Psoas muscle (tissue), 8 donors: ENCODE results near the gene HERC3. TPM values are rescaled to one million over a fixed set of nuclear protein-coding genes. Genes with fewer than 3 reads are reported as not detected.

Source experiments
- ATAC-seq, 4 donors: fragments of 200-7000 bp; cut with Tn5 transposase; one replicate each; pipeline ENCODE4 v1.9.1; 2020; ENCODE audit warnings: moderate library complexity in 3 of 4, mild to moderate bottlenecking in 2 of 4
- DNase-seq, 2 donors: peaks; one replicate each; pipeline ENCODE4 v3.0.0-alpha.2; 2020
- H3K27ac ChIP-seq: fragments of 200-600 bp; one replicate; pipeline ENCODE4 v1.8.0; 2022
- H3K27me3 ChIP-seq, 3 donors: fragments of 200-600 bp in 1 of 3; one replicate each; pipeline versions ENCODE4 v1.6.1 to v1.8.0; 2013 to 2022; ENCODE audit warnings: low read length in 2 of 3, mild to moderate bottlenecking in 2 of 3, moderate library complexity in 1 of 3; ENCODE audit not compliant: insufficient read depth in 3 of 3
- H3K36me3 ChIP-seq, 2 donors: fragments of 200-600 bp in 1 of 2; one replicate each; pipeline versions ENCODE4 v1.6.1 to v1.8.0; 2013 to 2022; ENCODE audit warnings: low read depth in 1 of 2, mild to moderate bottlenecking in 1 of 2, moderate library complexity in 1 of 2; ENCODE audit not compliant: insufficient read depth in 1 of 2
- H3K4me1 ChIP-seq: fragments of 200-600 bp; one replicate; pipeline ENCODE4 v1.8.0; 2022
- H3K4me3 ChIP-seq: fragments of 200-600 bp; one replicate; pipeline ENCODE4 v1.8.0; 2022; ENCODE audit warnings: mild to moderate bottlenecking
- H3K9me3 ChIP-seq: fragments of 200-600 bp; one replicate; pipeline ENCODE4 v1.8.0; 2022
- CTCF ChIP-seq: fragments of 200-600 bp; IDR thresholded peaks from one replicate; pipeline ENCODE4 v1.8.0; 2022; ENCODE audit warnings: antibody characterized with exemption
- WGBS, 3 donors: extraction: QIAGEN DNeasy Blood & Tissue Kit; methylation state at CpG; one replicate each; pipeline versions ENCODE4 v1.1.6 to v1.1.7; 2013; 5-methylcytosine and 5-hydroxymethylcytosine counted together
- intact Hi-C, 2 donors: fragments of 100-400 bp; cut with DNase I; formaldehyde crosslinking; loops; one replicate each; pipeline versions ENCODE4 v1.11.0 to v1.14.2; 2022
- polyA plus RNA-seq, 3 donors: library from polyadenylated mRNA; stranded (reverse); fragments of 200-250 nt; gene quantifications; one replicate each; pipeline ENCODE4 v1.2.3, GENCODE V29; 2013
- total RNA-seq, 4 donors: library from RNA; stranded (reverse); fragmentation: NEBNext Ultra II Directional in 2 of 4; extraction: Animal tissue kit (Norgen Biotek cat#: 25700) in 2 of 4; gene quantifications; one replicate each; pipeline versions ENCODE4 v1.2.1 to v1.2.4, GENCODE V29; 2021 to 2023
- donor health status: healthy with polysubstance abuse.
- donor health status: DM: no; HTN: no; CAD: no; lungs with moderate emphysema.
- donor health status: Bipolar disorder and iron deficiency.
- donor health status: healthy.
- donor health status: DM: yes; HTN: yes; CAD: no.
- donor health status: DM: no; HTN: no; CAD: no.
- donor health status: DM: no; HTN: no; CAD: no.
- donor health status: DM: yes; HTN: yes; CAD: no.

Gene HERC3
- total and polyA plus RNA-seq, 7 donors: 9.5 to 35.8 (median 20.4) TPM

GRCh38 chr4:88750369-88750768 is 158.1 kb downstream of the HERC3 start:
- Histone ChIP-seq H3K4me3 (no peak overlapping the region), H3K4me1 (peaks cover 12% of the 10 kb centered on the region), H3K9me3 (no peaks in the 10 kb centered on the region), H3K27ac (no peak overlapping the region), H3K27me3 (no peaks in the 10 kb centered on the region), H3K36me3 (peaks cover 5 to 98% of the 10 kb centered on the region in 2 donors)
- no peak for TF ChIP-seq CTCF
- intact Hi-C loops: no loop called here
- DNase-seq (no peak), ATAC-seq (no peak)
- 93 to 98% (median 96%) methylated on average over 10 of the region's 10 CpGs for WGBS, 3 donors

GRCh38 chr4:88751258-88752075 is 159.2 kb downstream of the HERC3 start:
- Histone ChIP-seq H3K4me3 (no peak overlapping the region), H3K27ac (no peak overlapping the region), H3K36me3 (peaks cover 5 to 91% of the 10 kb centered on the region in 2 donors), H3K27me3 (no peaks in the 10 kb centered on the region), H3K4me1 (peaks cover under 1% of the 10 kb centered on the region), H3K9me3 (no peaks in the 10 kb centered on the region)
- intact Hi-C loops: no loop called here
- 90 to 93% (median 92%) methylated on average over 7 of the region's 7 CpGs for WGBS, 3 donors
- no peak for TF ChIP-seq CTCF
- ATAC-seq: no peak
- no peak for DNase-seq

GRCh38 chr4:88752076-88752463 is 159.8 kb downstream of the HERC3 start:
- Histone ChIP-seq H3K9me3 (no peaks in the 10 kb centered on the region), H3K4me1 (no peaks in the 10 kb centered on the region), H3K27ac (no peak overlapping the region), H3K27me3 (no peaks in the 10 kb centered on the region), H3K4me3 (no peak overlapping the region), H3K36me3 (peaks cover 5 to 85% of the 10 kb centered on the region in 2 donors)
- 94 to 95% (median 95%) methylated on average over 4 of the region's 4 CpGs for WGBS, 3 donors
- no peak for TF ChIP-seq CTCF
- intact Hi-C loops: no loop called here
- ATAC-seq (no peak), DNase-seq (no peak)

GRCh38 chr4:88752754-88753153 is 160.5 kb downstream of the HERC3 start:
- TF ChIP-seq CTCF: no peak
- DNase-seq (no peak), ATAC-seq (no peak)
- no peak overlapping the region for H3K27ac ChIP-seq
- H3K4me3 ChIP-seq: no peak overlapping the region
- H3K4me1 ChIP-seq: peaks cover 6% of the 10 kb centered on the region
- 41 to 45% (median 43%) methylated on average over 2 of the region's 2 CpGs for WGBS, 3 donors
- intact Hi-C loops: no loop called here
- peaks cover 5 to 83% of the 10 kb centered on the region in 2 donors for H3K36me3 ChIP-seq
- H3K27me3 ChIP-seq: no peaks in the 10 kb centered on the region
- no peaks in the 10 kb centered on the region for H3K9me3 ChIP-seq
